ENCODE results near the gene SHCBP1L.

SHCBP1L gene

DNA sequence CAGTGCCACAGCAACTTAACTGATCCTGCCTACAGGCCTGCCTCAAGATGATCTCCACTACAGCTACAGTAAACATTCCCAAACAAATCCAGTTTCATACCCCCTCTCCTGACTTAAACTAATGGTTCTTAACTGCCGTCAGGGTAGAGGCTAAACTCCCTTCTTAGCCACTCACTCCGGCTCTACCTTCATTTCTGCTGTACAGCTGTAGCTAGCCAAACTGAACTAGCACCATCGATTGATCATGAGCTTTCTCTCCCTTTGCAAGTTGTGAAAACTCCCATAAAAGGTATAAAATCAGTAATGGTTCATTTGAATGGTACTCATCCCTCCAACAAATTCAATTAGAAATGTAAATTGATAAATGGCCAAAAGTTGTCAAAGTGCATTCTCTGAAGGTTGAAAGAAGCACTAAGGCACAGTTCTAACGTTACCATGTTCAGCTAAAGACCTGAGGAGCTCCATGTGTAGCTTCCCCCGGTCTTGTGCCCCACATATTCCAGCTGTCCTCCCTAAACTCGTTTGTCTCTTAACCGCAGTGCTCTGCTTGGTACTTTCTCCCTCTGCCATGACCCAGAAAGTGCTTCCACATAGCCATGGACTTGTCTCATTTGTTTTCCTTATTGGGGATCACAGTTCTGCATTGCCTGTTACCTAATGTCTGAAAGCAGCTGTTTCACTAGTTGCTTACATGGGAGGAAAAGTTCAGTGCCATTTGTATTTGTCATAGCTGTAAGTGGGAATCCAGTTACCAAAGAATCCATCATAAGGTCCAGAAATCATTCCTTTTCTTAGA lies 64.0 kb downstream of the SHCBP1L start:
- DNase-seq = no peak

DNA sequence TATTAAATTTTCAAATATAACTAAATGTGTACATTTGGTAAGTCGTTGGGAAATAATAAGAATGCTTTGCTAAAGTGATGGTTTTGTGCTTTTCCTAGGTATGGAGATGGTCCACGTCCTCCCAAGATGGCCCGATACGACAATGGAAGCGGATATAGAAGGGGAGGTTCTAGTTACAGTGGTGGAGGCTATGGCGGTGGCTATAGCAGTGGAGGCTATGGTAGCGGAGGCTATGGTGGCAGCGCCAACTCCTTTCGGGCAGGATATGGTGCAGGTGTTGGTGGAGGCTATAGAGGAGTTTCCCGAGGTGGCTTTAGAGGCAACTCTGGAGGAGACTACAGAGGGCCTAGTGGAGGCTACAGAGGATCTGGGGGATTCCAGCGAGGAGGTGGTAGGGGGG lies 66.0 kb downstream of the SHCBP1L start:
- no peak for DNase-seq

DNA sequence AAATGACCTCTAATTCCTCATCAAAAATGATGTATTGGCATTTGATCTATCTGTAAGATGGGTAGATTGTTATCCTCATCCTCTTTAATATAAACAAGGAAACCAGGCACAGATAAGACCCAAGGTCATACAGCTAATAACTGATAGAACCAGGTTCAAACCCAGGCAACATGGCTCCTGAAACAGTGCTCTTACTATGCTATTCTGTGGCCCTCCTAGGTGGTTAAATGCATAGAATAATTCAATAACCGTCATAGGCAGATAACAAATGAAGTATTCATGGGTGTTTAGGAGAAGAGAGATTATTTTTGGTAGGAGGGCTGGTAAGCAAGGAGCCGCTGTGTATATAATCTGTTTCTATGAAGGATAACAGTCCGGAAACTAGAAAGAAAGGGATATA lies 67.4 kb downstream of the SHCBP1L start:
- no peak for DNase-seq

DNA sequence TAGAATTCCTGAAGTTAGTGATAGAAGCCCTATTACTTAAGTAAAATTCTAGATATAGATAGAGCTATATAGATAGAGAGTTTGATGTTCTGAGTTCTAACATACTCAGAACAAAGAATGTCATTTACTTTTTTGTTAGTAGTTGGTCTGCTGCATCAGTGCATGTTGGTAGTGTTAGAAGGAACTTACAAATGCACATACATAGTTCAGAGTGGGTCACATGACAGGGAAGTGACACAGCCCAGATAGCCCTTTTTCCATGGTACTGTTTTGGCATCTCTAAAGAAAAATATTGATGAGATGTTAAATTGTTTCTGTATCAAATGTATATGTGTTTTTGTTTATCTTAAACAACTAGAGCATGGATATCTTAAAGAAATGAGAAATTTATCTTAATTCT lies 68.1 kb downstream of the SHCBP1L start:
- no peak for DNase-seq

DNA sequence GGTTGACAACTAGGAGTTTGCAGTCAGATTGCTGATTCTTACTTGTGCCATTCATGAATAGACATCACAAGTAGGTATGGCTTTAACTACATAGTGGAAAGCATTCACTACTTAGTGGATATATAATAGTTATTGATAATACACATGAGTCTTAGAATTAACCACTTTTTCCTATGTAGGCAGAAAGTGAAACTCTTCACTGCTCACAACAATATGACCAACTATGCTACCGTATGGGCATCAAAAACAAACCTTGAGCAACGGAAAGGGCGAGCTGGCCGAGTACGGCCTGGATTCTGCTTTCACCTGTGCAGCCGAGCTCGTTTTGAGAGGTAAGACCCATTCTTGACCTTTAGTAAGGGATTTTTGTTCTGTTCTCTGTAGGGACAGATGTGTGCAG lies 75.1 kb downstream of the SHCBP1L start:
- DNase-seq = no peak

DNA sequence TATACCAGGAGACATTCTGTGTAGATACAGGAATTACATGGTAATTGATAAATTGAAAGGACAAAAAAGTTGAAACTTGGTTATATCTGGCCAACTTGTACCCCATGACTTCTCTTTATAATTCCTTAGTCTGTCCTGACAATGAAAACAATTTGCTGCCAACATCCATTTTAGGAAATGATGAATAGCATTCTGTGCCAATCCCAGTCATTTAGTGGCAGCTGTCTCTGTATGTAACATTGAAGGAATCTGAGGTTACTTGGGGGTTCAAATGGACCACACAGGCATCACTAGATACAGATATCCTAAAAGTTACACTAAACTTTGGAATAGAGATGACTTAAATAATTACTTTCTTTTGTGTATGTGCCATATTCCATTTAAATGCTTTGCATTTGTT lies 75.6 kb downstream of the SHCBP1L start:
- no peak for DNase-seq

DNA sequence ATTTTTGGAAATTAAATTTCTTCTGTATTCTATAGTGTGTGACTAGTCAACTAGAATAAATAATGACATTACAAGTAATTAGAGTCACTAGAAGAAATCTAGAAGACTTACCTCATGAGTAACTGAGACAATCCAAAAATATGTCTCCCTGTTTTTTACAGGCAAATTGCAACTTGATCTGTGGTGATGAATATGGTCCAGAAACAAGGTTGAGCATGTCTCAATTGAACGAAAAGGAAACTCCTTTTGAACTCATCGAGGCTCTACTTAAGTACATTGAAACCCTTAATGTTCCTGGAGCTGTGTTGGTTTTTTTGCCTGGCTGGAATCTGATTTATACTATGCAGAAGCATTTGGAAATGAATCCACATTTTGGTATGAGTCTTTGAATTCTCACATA lies 77.1 kb downstream of the SHCBP1L start:
- DNase-seq = no peak

DNA sequence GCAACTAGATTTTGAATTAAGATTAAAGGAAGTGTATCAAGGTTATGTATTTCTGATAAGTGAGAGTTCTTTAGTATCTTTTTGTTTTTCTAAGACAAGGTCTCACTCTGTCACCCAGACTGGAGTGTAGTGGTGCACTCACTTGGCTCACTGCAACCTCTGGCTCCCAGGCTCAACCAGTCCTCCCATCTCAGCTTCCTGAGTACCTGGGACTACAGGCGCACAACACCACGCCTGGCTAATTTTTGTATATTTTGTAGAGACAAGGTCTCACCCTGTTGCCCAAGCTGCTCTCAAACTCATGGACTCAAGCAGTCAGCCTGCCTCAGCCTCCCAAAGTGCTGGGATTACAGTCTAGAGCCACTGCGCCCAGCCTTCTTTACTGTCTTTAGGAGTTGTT lies 80.1 kb downstream of the SHCBP1L start:
- no peak for DNase-seq

DNA sequence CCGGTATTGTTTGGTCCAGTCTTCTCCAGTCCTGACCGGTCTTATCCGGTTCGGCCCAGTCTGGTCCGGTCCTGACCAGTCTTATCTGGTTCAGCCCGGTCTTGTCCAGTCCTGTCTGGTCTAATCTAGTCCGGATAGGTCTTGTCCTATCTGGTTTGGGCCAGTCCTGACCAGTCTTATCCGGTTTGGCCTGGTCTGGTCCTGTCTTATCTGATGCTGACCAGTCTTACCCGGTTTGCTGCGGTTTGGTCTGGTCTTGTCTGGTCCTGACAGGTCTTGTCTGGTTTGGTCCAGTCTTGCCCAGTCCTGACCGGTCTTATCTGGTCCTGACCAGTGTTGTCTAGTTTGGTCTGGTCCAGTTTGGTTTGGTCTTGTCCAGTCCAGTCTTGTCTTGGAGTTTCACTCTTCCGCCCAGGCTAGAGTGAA lies 83.7 kb downstream of the SHCBP1L start:
- DNase-seq = no peak

DNA sequence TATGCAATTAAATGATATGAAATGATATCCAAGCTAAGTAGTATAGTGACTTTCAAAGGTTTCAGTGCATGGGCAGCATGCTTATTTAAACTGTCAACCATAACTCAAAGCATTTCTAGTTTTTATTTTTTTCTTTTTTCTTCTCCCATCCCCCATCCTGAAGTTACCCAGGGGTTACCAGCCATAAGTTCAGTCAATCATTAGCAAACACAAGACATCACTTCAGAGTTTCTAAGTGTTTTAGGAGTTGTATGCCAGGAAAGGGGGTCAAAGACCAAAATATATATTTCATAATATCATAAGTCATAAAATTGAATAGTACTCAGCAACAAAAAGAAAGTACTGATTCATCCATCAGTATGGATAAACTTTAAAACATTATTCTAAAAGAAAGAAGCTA lies 85.1 kb downstream of the SHCBP1L start:
- DNase-seq = no peak

DNA sequence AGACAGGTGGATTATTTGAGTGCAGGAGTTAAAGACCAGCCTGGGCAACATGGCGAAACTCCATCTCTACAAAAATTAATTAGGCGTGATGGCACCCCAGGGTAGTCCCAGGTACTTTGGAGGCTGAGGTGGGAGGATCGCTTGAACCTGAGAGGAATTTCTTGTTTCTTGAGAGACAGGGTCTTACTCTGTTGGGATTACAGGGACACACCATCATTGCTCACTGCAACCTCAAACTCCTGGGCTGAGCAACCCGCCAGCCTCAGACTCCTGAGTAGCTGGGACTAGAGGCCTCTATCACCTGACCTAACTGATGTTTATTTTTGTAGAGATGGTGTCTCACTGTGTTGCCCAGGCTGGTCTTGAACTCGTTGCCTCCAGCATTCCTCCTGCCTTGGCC lies 89.0 kb downstream of the SHCBP1L start:
- no peak for DNase-seq

DNA sequence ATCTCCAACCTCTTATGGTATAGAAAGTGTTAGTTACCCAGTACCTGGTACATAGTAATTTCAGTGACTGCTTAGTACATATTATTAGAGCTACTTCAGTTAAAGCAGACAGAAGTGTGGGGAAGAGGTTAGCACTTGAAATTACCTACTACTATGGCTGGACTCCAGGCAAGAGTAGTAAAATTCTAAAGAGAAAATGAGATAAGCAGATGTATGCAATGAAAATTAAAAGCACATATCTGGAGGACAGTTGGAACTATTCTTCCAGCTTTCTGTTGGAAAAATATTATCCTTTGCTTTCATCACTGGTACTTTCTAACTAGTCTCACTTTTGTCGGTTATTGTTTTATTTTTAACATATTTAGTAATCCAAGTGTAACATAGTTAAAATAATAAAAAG lies 90.1 kb downstream of the SHCBP1L start:
- no peak for DNase-seq

DNA sequence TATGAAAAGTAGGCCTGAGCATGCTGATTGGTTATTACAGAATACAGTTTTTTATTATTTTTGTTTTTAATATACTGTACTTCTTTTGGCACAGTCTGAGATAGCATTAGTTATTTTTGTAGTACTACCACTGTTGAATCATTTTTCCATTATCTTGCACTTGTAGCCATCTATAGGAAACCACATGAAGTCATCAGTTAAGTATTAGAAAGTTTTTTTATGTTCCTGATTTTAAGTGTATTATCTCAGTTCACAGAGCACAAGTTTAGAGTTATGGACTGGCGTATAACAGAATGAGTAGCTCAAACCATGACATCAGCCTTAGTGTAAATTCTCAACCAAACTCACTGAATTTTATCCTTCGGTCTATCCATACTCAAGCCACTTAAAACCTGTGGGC lies 91.0 kb downstream of the SHCBP1L start:
- no peak for DNase-seq

DNA sequence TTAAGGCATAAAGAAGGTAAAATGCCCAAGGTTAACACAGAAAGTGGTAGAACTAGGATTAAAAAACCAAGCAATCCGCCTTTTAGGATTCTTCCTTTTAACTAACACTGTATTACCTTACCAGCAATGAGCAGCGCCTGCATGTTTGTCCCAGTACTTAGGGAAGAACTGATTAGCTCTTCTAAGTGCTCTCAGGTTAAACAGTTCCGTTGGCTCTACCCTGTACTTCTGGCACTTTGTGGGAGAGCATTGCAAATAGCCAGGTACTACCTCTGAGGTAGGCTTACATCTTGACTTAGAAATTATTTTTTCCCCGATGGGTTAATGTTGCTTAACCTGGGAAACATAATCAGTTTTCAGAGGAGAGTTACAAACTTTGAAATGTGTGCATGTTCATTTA lies 92.3 kb downstream of the SHCBP1L start:
- DNase-seq = no peak

DNA sequence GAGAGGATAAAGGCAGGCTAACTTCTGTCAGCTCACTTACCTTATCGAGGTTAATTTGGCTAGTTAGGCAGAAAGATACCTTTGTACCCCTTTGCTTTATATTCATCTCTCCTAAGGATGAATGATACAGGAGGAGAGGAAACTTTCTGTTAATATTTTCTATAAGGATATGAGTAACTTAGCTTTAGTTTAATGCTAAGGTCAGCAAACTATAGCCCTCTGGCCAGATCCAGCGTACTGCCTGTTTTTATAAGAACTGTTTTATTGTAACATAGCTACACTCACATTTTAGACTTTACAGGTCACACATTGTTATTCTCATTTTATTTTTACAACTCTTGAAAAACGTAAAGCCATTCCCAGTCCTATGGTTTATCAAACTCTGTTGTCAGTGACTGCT lies 95.8 kb downstream of the SHCBP1L start:
- no peak for DNase-seq

DNA sequence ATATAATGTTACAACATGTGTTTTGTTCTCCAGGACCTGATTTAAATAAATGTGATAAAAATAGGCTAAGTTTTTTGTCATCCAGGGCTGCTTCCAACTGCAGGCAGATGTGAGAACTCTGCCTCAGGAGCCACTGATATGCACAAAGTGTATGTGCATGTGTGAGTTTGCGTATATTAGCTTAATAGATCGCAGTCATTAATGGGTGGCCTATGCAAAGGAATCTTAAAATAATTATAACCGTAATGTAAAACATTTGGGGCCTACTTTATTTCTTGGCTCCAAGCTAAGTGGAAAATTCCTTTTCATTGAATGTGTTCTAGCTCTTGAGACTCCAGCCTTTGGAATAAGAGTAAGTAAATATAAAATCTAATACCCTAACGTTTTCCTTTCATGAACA lies 97.1 kb downstream of the SHCBP1L start:
- DNase-seq = no peak

DNA sequence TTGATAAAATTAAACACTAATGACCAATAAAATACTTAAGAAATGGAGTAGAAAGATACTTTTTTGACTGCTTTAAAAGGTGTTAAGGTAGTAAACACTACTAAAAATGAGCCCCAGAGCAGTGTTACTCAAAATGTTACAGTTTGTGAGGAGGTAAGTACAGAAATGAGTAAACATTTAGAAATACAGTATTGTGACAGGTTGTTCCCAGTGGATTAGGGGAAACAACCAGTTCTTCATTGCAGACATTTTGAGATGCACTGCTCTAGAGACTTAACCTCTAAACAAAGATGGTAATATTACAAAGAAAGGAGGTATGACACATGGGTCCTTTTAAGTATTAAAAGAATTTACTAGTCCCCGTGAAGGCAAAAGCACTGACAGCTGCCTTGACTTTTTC lies 101.1 kb downstream of the SHCBP1L start:
- DNase-seq = no peak

DNA sequence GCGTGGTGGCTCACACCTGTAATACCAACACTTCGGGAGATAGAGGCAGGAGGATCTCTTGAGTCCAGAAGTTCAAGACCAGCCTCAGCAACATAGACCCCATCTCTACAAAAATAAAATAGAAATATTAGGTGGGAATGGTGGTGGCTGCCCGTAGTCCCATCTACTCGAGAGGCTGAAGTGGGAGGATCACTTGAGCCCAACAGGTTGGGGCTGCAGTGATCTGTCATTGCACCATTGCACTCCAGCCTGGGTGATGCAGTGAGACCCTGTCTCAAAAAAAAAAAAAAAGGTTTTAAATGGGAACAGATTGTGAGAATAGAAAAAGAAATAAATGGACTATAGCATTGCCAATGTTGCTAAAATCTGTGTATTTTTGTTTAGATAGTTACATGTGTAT lies 102.6 kb downstream of the SHCBP1L start:
- no peak for DNase-seq
